Epithelial cell of proximal tubule (primary cell): ENCODE data around the gene PRKX. TPM values are rescaled to one million over a fixed set of nuclear protein-coding genes. Genes with fewer than 3 reads are reported as not detected.
"Not testable (repeated sequence)": the region's sequence is repeated elsewhere in the genome, so short reads cannot be mapped to it uniquely, and the experiment has no call there.

Source experiments
- DNase-seq: peaks from one replicate; pipeline ENCODE4 v3.0.0-alpha.2; 2011; ENCODE audit warnings: low read depth
- H3K4me3 ChIP-seq: 2 replicates; pipeline ENCODE4 v1.5.1; 2011; ENCODE audit warnings: low read depth, mild to moderate bottlenecking, low read length
- CTCF ChIP-seq: conservative IDR thresholded peaks from 2 replicates; pipeline ENCODE4 v1.5.1; 2012; ENCODE audit warnings: low read depth, mild to moderate bottlenecking, low read length
- total RNA-seq: library from RNA; depleted of rRNA; stranded (reverse); fragments of >200 nt; gene quantifications from 2 replicates; pipeline ENCODE4 v1.2.3, GENCODE V29; 2015

The PRKX gene
- total RNA-seq, 1 donor from 2014 or later, result 21.5 TPM

DNA sequence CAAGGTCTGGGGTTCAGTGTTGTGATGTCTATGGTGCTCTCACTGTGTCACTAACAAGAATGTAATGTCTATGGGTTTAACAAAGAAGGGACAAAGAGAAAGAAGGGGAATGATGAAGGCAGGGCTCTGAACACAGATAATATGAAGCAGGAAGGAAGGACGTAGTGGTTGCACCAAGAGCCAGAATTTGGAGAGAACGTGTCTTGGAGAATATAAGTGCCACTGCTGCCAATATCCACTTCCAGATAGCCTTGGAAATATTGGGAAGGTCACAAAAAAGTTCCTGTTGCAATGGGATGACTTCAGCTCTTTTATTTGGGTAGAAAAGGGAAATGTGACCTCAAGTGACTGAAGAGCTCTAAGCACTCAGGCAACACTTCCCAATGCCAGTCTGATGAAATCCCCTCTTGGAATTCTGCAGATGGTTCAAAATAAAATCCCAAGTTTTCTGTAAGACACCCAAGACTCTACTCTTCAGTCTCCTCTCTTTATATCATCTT, 131.8 kb downstream of the PRKX start:
- DNase-seq, result no peak
- no peak overlapping the region for H3K4me3 ChIP-seq
- no peak for TF ChIP-seq CTCF

GRCh38 chrX:3577551-3577950, 135.9 kb downstream of the PRKX start:
- H3K4me3 ChIP-seq, result no peak overlapping the region
- DNase-seq, result no peak
- TF ChIP-seq CTCF, result no peak

DNA sequence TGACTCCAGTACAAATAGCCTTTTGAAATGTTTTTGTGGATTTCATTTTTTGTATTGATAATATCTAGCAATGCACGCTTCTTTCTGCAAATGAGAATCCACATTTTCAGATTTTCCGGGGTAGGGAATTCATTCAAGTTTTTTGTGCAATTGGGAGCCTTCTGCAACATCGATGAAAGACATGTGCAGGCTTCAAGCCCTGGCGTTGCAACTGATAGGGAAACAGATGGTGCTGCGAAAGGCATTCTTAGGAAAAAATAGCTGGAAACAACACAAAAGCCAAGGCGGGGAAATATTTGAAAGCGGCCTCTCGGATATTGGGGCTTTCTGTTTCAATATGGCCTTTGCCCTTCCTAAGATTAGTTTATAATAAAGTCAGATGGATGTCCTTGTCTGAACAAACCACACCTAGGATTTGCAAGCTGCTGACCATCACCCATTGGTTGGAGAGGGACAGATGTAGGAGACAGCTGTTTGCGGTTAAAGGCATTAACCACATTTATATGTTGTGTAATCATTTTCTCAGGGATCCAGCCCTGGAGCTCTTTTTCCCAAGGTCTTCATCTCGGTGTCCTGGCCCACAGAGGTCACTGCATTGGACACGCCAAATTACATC, 136.5 kb downstream of the PRKX start:
- TF ChIP-seq CTCF, result no peak
- no peak overlapping the region for H3K4me3 ChIP-seq
- no peak for DNase-seq

DNA sequence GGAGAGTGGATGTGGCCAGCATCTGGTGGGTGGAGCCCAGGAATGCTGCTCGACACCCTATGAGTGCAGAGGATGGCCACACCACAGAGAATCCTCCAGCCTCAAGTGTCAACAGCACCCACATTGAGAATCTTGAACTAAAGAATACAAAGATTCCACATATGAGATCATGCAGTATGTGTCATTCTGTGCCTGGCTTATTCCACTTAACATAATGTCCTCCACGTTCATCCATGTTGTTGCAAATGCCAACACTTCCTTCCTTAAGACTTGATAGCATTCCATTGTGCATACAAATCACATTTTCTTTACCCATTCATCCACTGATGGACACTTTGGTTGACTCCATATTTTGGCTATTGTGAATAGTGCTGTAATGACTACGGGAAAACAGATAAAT, 145.8 kb downstream of the PRKX start:
- H3K4me3 ChIP-seq, result no peak overlapping the region

DNA sequence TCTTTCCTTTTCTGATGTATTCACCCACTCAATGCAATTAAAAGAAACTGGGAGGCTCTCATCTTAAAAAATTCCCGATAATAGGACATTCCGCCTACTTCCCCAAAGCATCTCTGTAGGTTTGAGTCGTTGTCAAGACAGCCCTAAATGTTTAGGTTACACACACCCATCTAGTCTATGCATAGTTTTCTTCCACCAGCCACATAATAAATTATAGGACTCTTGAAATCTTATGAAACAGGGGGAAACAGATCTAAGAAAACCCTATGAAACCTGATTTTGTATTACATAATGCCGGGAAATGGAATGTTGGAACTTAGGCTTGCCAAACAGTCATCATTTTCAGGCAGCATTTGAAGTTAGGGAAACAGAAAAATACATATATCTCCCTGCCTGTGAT, 150.0 kb downstream of the PRKX start:
- no peak for DNase-seq
- TF ChIP-seq CTCF, result no peak
- H3K4me3 ChIP-seq, result no peak overlapping the region

More for the DNA sequence above, 145.8 kb downstream of the PRKX start:
- DNase-seq, result no peak
- TF ChIP-seq CTCF, result no peak

DNA sequence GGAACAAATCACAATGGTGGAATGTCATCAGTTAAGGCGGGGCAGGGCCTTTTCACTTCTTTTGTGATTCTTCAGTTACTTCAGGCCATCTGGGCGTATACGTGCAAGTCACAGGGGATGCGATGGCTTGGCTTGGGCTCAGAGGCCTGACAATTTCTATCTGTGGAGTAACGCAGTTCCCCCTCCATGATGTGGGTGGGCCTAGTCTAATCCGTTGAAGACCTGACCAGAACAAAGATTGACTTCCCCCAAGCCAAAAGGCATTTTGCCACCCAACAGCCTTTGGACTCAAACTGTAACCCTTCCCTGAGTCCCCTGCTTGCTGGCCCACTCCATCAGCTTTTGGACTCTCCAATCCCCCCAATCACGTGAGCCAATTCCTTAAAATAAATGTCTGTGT, 153.4 kb downstream of the PRKX start:
- not testable (repeated sequence) for DNase-seq, H3K4me3 ChIP-seq
